Ramos (cell line): ENCODE measurements around the gene HMOX1.

ENCODE experiments used
- in situ Hi-C: fragments of 300-500 bp; cut with MboI; formaldehyde crosslinking; loops from one replicate; pipeline ENCODE4 v1.14.3; 2022; ENCODE audit warnings: low sequenced_read_pairs; ENCODE audit not compliant: unreplicated experiment

Gene HMOX1

GRCh38 chr22:35399678-35400500, 19.0 kb downstream of the HMOX1 start, which contains the start of gene MCM5:
TSS of gene MCM5 (plus strand) at chr22:35400140. CDS start at chr22:35400439, 299 bp downstream.
- in situ Hi-C loops, result no loop called here

- in situ Hi-C loops, result no loop called here
These were observed 19.6 kb downstream of the HMOX1 start for GRCh38 chr22:35400501-35400790.

- in situ Hi-C loops, result no loop called here
These were observed 21.0 kb downstream of the HMOX1 start for GRCh38 chr22:35401863-35402262.

- in situ Hi-C loops, result no loop called here
These were observed 22.5 kb downstream of the HMOX1 start for GRCh38 chr22:35403356-35403755.

GRCh38 chr22:35404176-35404575, 23.3 kb downstream of the HMOX1 start:
- in situ Hi-C loops, result no loop called here

GRCh38 chr22:35406443-35406842, 25.5 kb downstream of the HMOX1 start:
- in situ Hi-C loops, result loop anchor here (5.0 kb wide), 1 partner anchor 54 kb away; no protein-coding TSS in a partner anchor

- in situ Hi-C loops, result loop anchor here (5.0 kb wide), 1 partner anchor 55 kb away; no protein-coding TSS in a partner anchor
These were observed 26.5 kb downstream of the HMOX1 start for GRCh38 chr22:35407362-35407761.

- in situ Hi-C loops, result loop anchor here (5.0 kb wide), 1 partner anchor 58 kb away; no protein-coding TSS in a partner anchor
These were observed 29.1 kb downstream of the HMOX1 start for GRCh38 chr22:35409783-35410662.

GRCh38 chr22:35410663-35411034, 29.8 kb downstream of the HMOX1 start:
- in situ Hi-C loops, result no loop called here

- in situ Hi-C loops, result no loop called here
These were observed 30.2 kb downstream of the HMOX1 start for GRCh38 chr22:35411102-35411501.

GRCh38 chr22:35413624-35414023, 32.7 kb downstream of the HMOX1 start:
- in situ Hi-C loops, result no loop called here

- in situ Hi-C loops, result no loop called here
These were observed 36.7 kb downstream of the HMOX1 start for GRCh38 chr22:35417606-35418005.

GRCh38 chr22:35418088-35418487, 37.2 kb downstream of the HMOX1 start:
- in situ Hi-C loops, result no loop called here

GRCh38 chr22:35418731-35419130, 37.8 kb downstream of the HMOX1 start:
- in situ Hi-C loops, result no loop called here

GRCh38 chr22:35419756-35420155, 38.9 kb downstream of the HMOX1 start:
- in situ Hi-C loops, result no loop called here

GRCh38 chr22:35421121-35421520, 40.2 kb downstream of the HMOX1 start:
- in situ Hi-C loops, result no loop called here

- in situ Hi-C loops, result no loop called here
These were observed 41.2 kb downstream of the HMOX1 start for GRCh38 chr22:35422145-35422544.

GRCh38 chr22:35422936-35423335, 42.0 kb downstream of the HMOX1 start:
- in situ Hi-C loops, result no loop called here

- in situ Hi-C loops, result no loop called here
These were observed 43.2 kb downstream of the HMOX1 start for GRCh38 chr22:35424081-35424480.

GRCh38 chr22:35424761-35425160, 43.9 kb downstream of the HMOX1 start:
- in situ Hi-C loops, result no loop called here

GRCh38 chr22:35425546-35425945, 44.6 kb downstream of the HMOX1 start:
- in situ Hi-C loops, result no loop called here
